ENCODE measurements around the gene FBXO47. TPM values are rescaled to one million over a fixed set of nuclear protein-coding genes. Genes with fewer than 3 reads are reported as not detected.

FBXO47 gene
- total and polyA plus RNA-seq, 2 donors (not counting 3 experiments of a cell fraction or from before 2014, with no cell fraction given): not detected

DNA sequence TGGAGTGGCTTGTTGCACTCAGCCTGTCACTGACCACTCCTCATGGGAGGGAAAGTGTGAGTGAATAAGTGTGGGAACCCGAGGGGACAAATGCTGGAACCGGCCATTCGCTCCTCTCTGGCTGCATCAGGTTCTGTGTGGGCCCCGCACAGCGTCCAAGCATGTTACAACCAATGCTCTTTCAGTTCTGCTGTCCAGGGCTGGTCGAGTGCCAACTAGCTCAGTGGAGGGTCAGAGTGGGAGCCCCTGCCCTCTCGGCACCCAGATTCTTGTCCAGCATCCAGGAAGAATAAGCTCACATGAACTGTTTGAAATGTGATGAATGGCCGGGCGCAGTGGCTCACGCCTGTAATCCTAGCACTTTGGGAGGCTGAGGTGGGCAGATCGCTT is 48.3 kb upstream of the FBXO47 start:
- Histone ChIP-seq H3K9me3 (replicated peaks; ENCODE audit: control insufficient read depth, insufficient read depth, low read length) (no peaks in the 10 kb centered on the region), H4K20me1 (replicated peaks; ENCODE audit: control insufficient read depth, extremely low read depth, insufficient read depth, low read length) (no peaks in the 10 kb centered on the region), H2AFZ (ENCODE audit: low read depth, low read length) (no peak overlapping the region), H3K4me1 (ENCODE audit: control insufficient read depth, extremely low read depth, insufficient read depth, low read length) (peaks cover 15% of the 10 kb centered on the region), H3K4me2 (ENCODE audit: insufficient read depth, low read length) (no peak overlapping the region), H3K79me2 (ENCODE audit: control insufficient read depth, insufficient read depth, low read length) (no peaks in the 10 kb centered on the region), H3K9me1 (replicated peaks; ENCODE audit: control insufficient read depth, extremely low read depth, insufficient read depth, low read length) (no peaks in the 10 kb centered on the region), H3K4me3 (replicated peaks in 1 of 3; ENCODE audit: insufficient read depth in 1 of 3, low read depth in 1 of 3, low read length in 3 of 3) (no peak overlapping the region), H3K9ac (replicated peaks; ENCODE audit: extremely low read depth, insufficient read depth, low read length) (no peak overlapping the region), H3K27ac (ENCODE audit: insufficient read depth, low read depth, low read length) (no peak overlapping the region), H3K27me3 (ENCODE audit: control insufficient read depth in 2 of 2, insufficient read depth in 2 of 2, low read length in 2 of 2) (no peaks in the 10 kb centered on the region), H3K36me3 (ENCODE audit: control insufficient read depth in 2 of 2, extremely low read depth in 1 of 2, insufficient read depth in 2 of 2, low read length in 2 of 2) (no peaks in the 10 kb centered on the region)
- dilution Hi-C loops (cut with MboI; ENCODE audit: extremely low pct_ligation_motif_present, low sequenced_read_pairs): no loop called here
- intact Hi-C loops (cut with micrococcal nuclease): no loop called here
- DNase-seq (ENCODE audit: low read depth, low spot score) (no peak), FAIRE-seq (no peak)
- no TSS peak for BruUV-seq (replicated peaks)
- TF ChIP-seq JUN (IDR thresholded peaks at IDR 0.05; ENCODE audit: borderline replicate concordance, insufficient read depth, insufficient read length, low read depth) (no peak), MYC (IDR thresholded peaks at IDR 0.05; ENCODE audit: low read depth, low read length) (no peak), POLR2A (IDR thresholded peaks at IDR 0.05; ENCODE audit: low read depth, low read length) (no peak), MAX (IDR thresholded peaks at IDR 0.05; ENCODE audit: insufficient read depth, insufficient read length) (no peak), POLR2AphosphoS5 (IDR thresholded peaks at IDR 0.05; ENCODE audit: insufficient read depth, low read depth, low read length) (no peak), FOS (IDR thresholded peaks at IDR 0.05; ENCODE audit: borderline replicate concordance, insufficient read depth, low read length) (no peak), EZH2 (IDR thresholded peaks at IDR 0.05; ENCODE audit: borderline replicate concordance, low read depth, low read length, severe bottlenecking) (no peak), GATA2 (IDR thresholded peaks at IDR 0.05; ENCODE audit: insufficient read depth, insufficient read length, low read depth, low read length) (no peak)
- TF ChIP-seq, protein P1, sequence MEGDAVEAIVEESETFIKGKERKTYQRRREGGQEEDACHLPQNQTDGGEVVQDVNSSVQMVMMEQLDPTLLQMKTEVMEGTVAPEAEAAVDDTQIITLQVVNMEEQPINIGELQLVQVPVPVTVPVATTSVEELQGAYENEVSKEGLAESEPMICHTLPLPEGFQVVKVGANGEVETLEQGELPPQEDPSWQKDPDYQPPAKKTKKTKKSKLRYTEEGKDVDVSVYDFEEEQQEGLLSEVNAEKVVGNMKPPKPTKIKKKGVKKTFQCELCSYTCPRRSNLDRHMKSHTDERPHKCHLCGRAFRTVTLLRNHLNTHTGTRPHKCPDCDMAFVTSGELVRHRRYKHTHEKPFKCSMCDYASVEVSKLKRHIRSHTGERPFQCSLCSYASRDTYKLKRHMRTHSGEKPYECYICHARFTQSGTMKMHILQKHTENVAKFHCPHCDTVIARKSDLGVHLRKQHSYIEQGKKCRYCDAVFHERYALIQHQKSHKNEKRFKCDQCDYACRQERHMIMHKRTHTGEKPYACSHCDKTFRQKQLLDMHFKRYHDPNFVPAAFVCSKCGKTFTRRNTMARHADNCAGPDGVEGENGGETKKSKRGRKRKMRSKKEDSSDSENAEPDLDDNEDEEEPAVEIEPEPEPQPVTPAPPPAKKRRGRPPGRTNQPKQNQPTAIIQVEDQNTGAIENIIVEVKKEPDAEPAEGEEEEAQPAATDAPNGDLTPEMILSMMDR (IDR thresholded peaks at IDR 0.05; ENCODE audit: extremely low read depth in 1 of 2, insufficient read depth in 1 of 2, low read depth in 1 of 2, low read length in 2 of 2): no peak
- POLR2A ChIA-PET: no interaction called here
- CTCF ChIA-PET: no interaction called here

Data from endothelial cell of umbilical vein (primary cell).